Measurements from ENCODE around the gene HMGCS2.

- TF ChIP-seq RAD21 (IDR thresholded peaks at IDR 0.05; ENCODE audit: low read length) (no peak), CTCF (IDR thresholded peaks at IDR 0.05) (no peak), POLR2AphosphoS5 (IDR thresholded peaks at IDR 0.05; ENCODE audit: low read depth, low read length) (no peak), TCF12 (IDR thresholded peaks at IDR 0.05) (no peak), CHD2 (IDR thresholded peaks at IDR 0.05; ENCODE audit: low read length, partially characterized antibody) (no peak), EP300 (IDR thresholded peaks at IDR 0.05; ENCODE audit: borderline replicate concordance in 1 of 2, low read depth in 1 of 2, low read length in 1 of 2) (no peak), SIN3A (IDR thresholded peaks at IDR 0.05; ENCODE audit: borderline replicate concordance, low read depth, low read length) (no peak), RFX5 (IDR thresholded peaks at IDR 0.05; ENCODE audit: low read length) (no peak), FOXJ3 (CRISPR knock-in tag; IDR thresholded peaks at IDR 0.05) (no peak), REST (IDR thresholded peaks at IDR 0.05; ENCODE audit: low read depth, low read length) (no peak), USF2 (IDR thresholded peaks at IDR 0.05; ENCODE audit: borderline replicate concordance, low read depth, low read length) (no peak)
Measured at GRCh38 chr1:119772298-119772697, 3.6 kb upstream of the HMGCS2 start.

Data from SK-N-SH (cell line).